ENCODE results near the gene MESP2.

Gene MESP2

GRCh38 chr15:89790661-89791060 is 14.5 kb downstream of the MESP2 start:
- Histone ChIP-seq H3K9ac (ENCODE audit: low read length in 2 of 2) (no peak overlapping the region), H3K4me1 (ENCODE audit: control insufficient read depth, insufficient read depth, low read length) (no peaks in the 10 kb centered on the region), H3K27ac (ENCODE audit: low read length) (no peak overlapping the region), H3K9me3 (ENCODE audit: control insufficient read depth in 2 of 2, low read length in 2 of 2) (peaks cover 3 to 8% of the 10 kb centered on the region in 2 donors), H3K4me3 (ENCODE audit: low read length in 2 of 2) (no peak overlapping the region), H3K36me3 (ENCODE audit: control insufficient read depth in 2 of 2, insufficient read depth in 2 of 2, low read length in 2 of 2) (no peaks in the 10 kb centered on the region), H3K27me3 (ENCODE audit: control insufficient read depth in 1 of 2, insufficient read depth in 2 of 2, low read length in 2 of 2) (no peaks in the 10 kb centered on the region)

GRCh38 chr15:89792106-89792805 is 16.1 kb downstream of the MESP2 start:
- Histone ChIP-seq H3K9ac (ENCODE audit: low read length in 2 of 2) (no peak overlapping the region), H3K9me3 (ENCODE audit: control insufficient read depth in 2 of 2, low read length in 2 of 2) (peaks cover 8 to 9% of the 10 kb centered on the region in 2 donors), H3K36me3 (ENCODE audit: control insufficient read depth in 2 of 2, insufficient read depth in 2 of 2, low read length in 2 of 2) (no peaks in the 10 kb centered on the region), H3K4me1 (ENCODE audit: control insufficient read depth, insufficient read depth, low read length) (no peaks in the 10 kb centered on the region), H3K4me3 (ENCODE audit: low read length in 2 of 2) (no peak overlapping the region), H3K27ac (ENCODE audit: low read length) (no peak overlapping the region), H3K27me3 (ENCODE audit: control insufficient read depth in 1 of 2, insufficient read depth in 2 of 2, low read length in 2 of 2) (no peaks in the 10 kb centered on the region)

- peaks cover 0 to 2% of the 10 kb centered on the region in 2 donors for H3K27me3 ChIP-seq (ENCODE audit: control insufficient read depth in 1 of 2, insufficient read depth in 2 of 2, low read length in 2 of 2)
- no peaks in the 10 kb centered on the region for H3K36me3 ChIP-seq (ENCODE audit: control insufficient read depth in 2 of 2, insufficient read depth in 2 of 2, low read length in 2 of 2)
- no peak overlapping the region for H3K27ac ChIP-seq (ENCODE audit: low read length)
- peaks cover 0 to 6% of the 10 kb centered on the region in 2 donors for H3K9me3 ChIP-seq (ENCODE audit: control insufficient read depth in 2 of 2, low read length in 2 of 2)
- no peak overlapping the region for H3K9ac ChIP-seq (ENCODE audit: low read length in 2 of 2)
- no peak overlapping the region for H3K4me3 ChIP-seq (ENCODE audit: low read length in 2 of 2)
- no peaks in the 10 kb centered on the region for H3K4me1 ChIP-seq (ENCODE audit: control insufficient read depth, insufficient read depth, low read length)
Measured at GRCh38 chr15:89794627-89795241, 18.6 kb downstream of the MESP2 start.

GRCh38 chr15:89795996-89796395 is 19.9 kb downstream of the MESP2 start:
- Histone ChIP-seq H3K4me1 (ENCODE audit: control insufficient read depth, insufficient read depth, low read length) (no peaks in the 10 kb centered on the region), H3K4me3 (ENCODE audit: low read length in 2 of 2) (no peak overlapping the region), H3K9me3 (ENCODE audit: control insufficient read depth in 2 of 2, low read length in 2 of 2) (peaks cover 0 to 6% of the 10 kb centered on the region in 2 donors), H3K27me3 (ENCODE audit: control insufficient read depth in 1 of 2, insufficient read depth in 2 of 2, low read length in 2 of 2) (peaks cover 0 to 3% of the 10 kb centered on the region in 2 donors), H3K9ac (ENCODE audit: low read length in 2 of 2) (no peak overlapping the region), H3K36me3 (ENCODE audit: control insufficient read depth in 2 of 2, insufficient read depth in 2 of 2, low read length in 2 of 2) (no peaks in the 10 kb centered on the region), H3K27ac (ENCODE audit: low read length) (no peak overlapping the region)

GRCh38 chr15:89797678-89798201 is 21.6 kb downstream of the MESP2 start:
- Histone ChIP-seq H3K9me3 (ENCODE audit: control insufficient read depth in 2 of 2, low read length in 2 of 2) (peaks cover 0 to 6% of the 10 kb centered on the region in 2 donors), H3K36me3 (ENCODE audit: control insufficient read depth in 2 of 2, insufficient read depth in 2 of 2, low read length in 2 of 2) (no peaks in the 10 kb centered on the region), H3K27ac (ENCODE audit: low read length) (no peak overlapping the region), H3K27me3 (ENCODE audit: control insufficient read depth in 1 of 2, insufficient read depth in 2 of 2, low read length in 2 of 2) (peaks cover 0 to 3% of the 10 kb centered on the region in 2 donors), H3K4me3 (ENCODE audit: low read length in 2 of 2) (no peak overlapping the region), H3K9ac (ENCODE audit: low read length in 2 of 2) (no peak overlapping the region), H3K4me1 (ENCODE audit: control insufficient read depth, insufficient read depth, low read length) (no peaks in the 10 kb centered on the region)

- Histone ChIP-seq H3K4me1 (ENCODE audit: control insufficient read depth, insufficient read depth, low read length) (no peaks in the 10 kb centered on the region), H3K27me3 (ENCODE audit: control insufficient read depth in 1 of 2, insufficient read depth in 2 of 2, low read length in 2 of 2) (peaks cover 0 to 3% of the 10 kb centered on the region in 2 donors), H3K9ac (ENCODE audit: low read length in 2 of 2) (no peak overlapping the region), H3K4me3 (ENCODE audit: low read length in 2 of 2) (no peak overlapping the region), H3K9me3 (ENCODE audit: control insufficient read depth in 2 of 2, low read length in 2 of 2) (peaks cover 0 to 6% of the 10 kb centered on the region in 2 donors), H3K27ac (ENCODE audit: low read length) (no peak overlapping the region), H3K36me3 (ENCODE audit: control insufficient read depth in 2 of 2, insufficient read depth in 2 of 2, low read length in 2 of 2) (no peaks in the 10 kb centered on the region)
Measured at GRCh38 chr15:89799011-89799911, 23.1 kb downstream of the MESP2 start.

GRCh38 chr15:89799918-89800498 is 23.9 kb downstream of the MESP2 start:
- Histone ChIP-seq H3K4me1 (ENCODE audit: control insufficient read depth, insufficient read depth, low read length) (no peaks in the 10 kb centered on the region), H3K27ac (ENCODE audit: low read length) (no peak overlapping the region), H3K9ac (ENCODE audit: low read length in 2 of 2) (no peak overlapping the region), H3K36me3 (ENCODE audit: control insufficient read depth in 2 of 2, insufficient read depth in 2 of 2, low read length in 2 of 2) (no peaks in the 10 kb centered on the region), H3K27me3 (ENCODE audit: control insufficient read depth in 1 of 2, insufficient read depth in 2 of 2, low read length in 2 of 2) (peaks cover 0 to 3% of the 10 kb centered on the region in 2 donors), H3K4me3 (ENCODE audit: low read length in 2 of 2) (no peak overlapping the region), H3K9me3 (ENCODE audit: control insufficient read depth in 2 of 2, low read length in 2 of 2) (peaks cover 0 to 6% of the 10 kb centered on the region in 2 donors)

GRCh38 chr15:89801471-89802195 is 25.5 kb downstream of the MESP2 start:
- Histone ChIP-seq H3K9ac (ENCODE audit: low read length in 2 of 2) (no peak overlapping the region), H3K4me1 (ENCODE audit: control insufficient read depth, insufficient read depth, low read length) (no peaks in the 10 kb centered on the region), H3K36me3 (ENCODE audit: control insufficient read depth in 2 of 2, insufficient read depth in 2 of 2, low read length in 2 of 2) (no peaks in the 10 kb centered on the region), H3K27me3 (ENCODE audit: control insufficient read depth in 1 of 2, insufficient read depth in 2 of 2, low read length in 2 of 2) (peaks cover 0 to 3% of the 10 kb centered on the region in 2 donors), H3K9me3 (ENCODE audit: control insufficient read depth in 2 of 2, low read length in 2 of 2) (peaks cover 0 to 3% of the 10 kb centered on the region in 2 donors), H3K4me3 (ENCODE audit: low read length in 2 of 2) (no peak overlapping the region), H3K27ac (ENCODE audit: low read length) (no peak overlapping the region)

GRCh38 chr15:89802231-89802928 is 26.2 kb downstream of the MESP2 start:
- Histone ChIP-seq H3K36me3 (ENCODE audit: control insufficient read depth in 2 of 2, insufficient read depth in 2 of 2, low read length in 2 of 2) (no peaks in the 10 kb centered on the region), H3K27me3 (ENCODE audit: control insufficient read depth in 1 of 2, insufficient read depth in 2 of 2, low read length in 2 of 2) (peaks cover 0 to 3% of the 10 kb centered on the region in 2 donors)

More at GRCh38 chr15:89802231-89802928, 26.2 kb downstream of the MESP2 start:
- Histone ChIP-seq H3K4me3 (ENCODE audit: low read length in 2 of 2) (no peak overlapping the region), H3K27ac (ENCODE audit: low read length) (no peak overlapping the region), H3K4me1 (ENCODE audit: control insufficient read depth, insufficient read depth, low read length) (no peaks in the 10 kb centered on the region), H3K9ac (ENCODE audit: low read length in 2 of 2) (no peak overlapping the region), H3K9me3 (ENCODE audit: control insufficient read depth in 2 of 2, low read length in 2 of 2) (no peaks in the 10 kb centered on the region)
